Measurements from ENCODE around the gene DZANK1. TPM values are rescaled to one million over a fixed set of nuclear protein-coding genes. Genes with fewer than 3 reads are reported as not detected.
"Not testable (repeated sequence)": the region's sequence is repeated elsewhere in the genome, so short reads cannot be mapped to it uniquely, and the experiment has no call there.

Gene DZANK1
- 1.1 and 1.8 TPM in 2 replicates for total RNA-seq

DNA sequence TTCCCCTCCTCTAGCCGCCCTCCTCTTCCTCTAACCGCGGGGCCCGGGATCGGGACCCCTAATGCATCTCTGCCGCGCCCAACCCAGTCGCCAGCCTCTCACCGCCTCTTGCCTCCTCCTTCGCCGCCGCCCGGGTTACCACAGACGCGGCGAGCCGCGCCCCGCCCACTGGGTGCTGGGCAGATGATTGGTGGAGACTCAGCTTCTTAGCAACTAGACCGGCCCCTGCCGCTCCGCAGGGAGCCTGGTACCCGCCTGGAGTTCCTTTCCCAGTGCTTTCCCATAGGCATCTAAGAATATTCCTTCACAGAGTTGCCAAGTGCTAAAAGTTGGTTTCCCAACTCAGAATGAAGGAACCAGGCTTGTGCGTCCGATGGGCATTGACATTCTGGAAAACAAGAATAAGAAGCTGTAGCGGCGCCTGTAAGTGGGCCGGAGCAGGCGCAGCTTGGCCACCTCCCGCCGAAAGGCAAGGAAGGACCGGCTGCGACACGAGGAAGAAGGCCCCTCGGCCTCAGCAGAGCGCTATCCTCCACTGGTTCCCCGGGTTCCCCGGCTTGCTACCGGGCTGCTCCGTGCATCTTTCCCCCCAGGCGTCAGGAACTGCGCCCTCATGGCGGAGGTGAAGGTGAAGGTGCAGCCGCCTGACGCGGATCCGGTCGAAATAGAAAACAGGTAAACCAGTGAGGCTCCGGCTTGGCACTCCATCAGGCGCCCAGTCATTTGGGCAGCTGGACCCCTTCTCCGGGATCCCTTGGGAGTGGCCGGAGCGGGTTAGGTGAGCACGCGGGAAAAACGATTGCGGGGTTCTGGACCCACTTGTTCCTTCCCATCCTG, at the start of gene DZANK1, which contains the start of gene POLR3F:
DZANK1 (minus strand) TSS at position 137 of the 837 bp plus-strand sequence. CDS start 1,672 bp downstream, outside the sequence.
POLR3F (plus strand) TSS at position 497 of the 837 bp plus-strand sequence; CDS start at position 614, 117 bp downstream.
- Mint-ChIP-seq H3K27ac (peak within 1 kb of the TSS; percentile 92), H3K4me3 (peak within 1 kb of the TSS; percentile 99), H3K4me1 (ENCODE audit: low read depth) (peaks cover 31% of the 10 kb centered on the region), H3K9me3 (no peaks in the 10 kb centered on the region), H3K36me3 (ENCODE audit: low read depth) (peaks cover 8% of the 10 kb centered on the region), H3K27me3 (ENCODE audit: insufficient read depth) (no peaks in the 10 kb centered on the region)
- intact Hi-C loops (cut with micrococcal nuclease), result loop anchor here (1.0 kb wide), 10 partner anchors 30 to 785 kb away; partner anchors contain the start of genes KAT14, MGME1, PET117 and RBBP9
- peak; percentile 90 for DNase-seq (ENCODE audit: low spot score)

DNA sequence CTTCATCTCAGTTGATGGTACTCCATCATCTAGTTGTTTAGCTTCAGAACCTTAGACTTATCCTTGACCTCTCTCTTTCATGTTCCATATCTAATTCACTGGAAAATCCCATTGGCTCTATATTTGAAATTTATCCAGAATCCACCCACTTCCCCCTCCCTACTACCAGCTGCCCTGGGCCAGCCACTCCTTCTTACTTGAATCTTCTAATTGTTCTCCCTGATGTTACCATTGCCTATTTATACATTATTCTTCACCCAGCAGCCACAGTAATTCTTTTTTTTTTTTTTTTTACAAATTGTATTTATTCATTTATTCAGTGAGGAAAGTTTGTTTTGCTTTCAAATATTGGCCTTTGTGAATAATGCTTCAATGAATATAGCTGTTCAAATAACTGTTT, 49.1 kb upstream of the DZANK1 start:
- H3K4me1 Mint-ChIP-seq (ENCODE audit: low read depth), result peaks cover 14% of the 10 kb centered on the region
- intact Hi-C loops (cut with micrococcal nuclease), result no loop called here
- no peak overlapping the region for H3K27ac Mint-ChIP-seq
- H3K36me3 Mint-ChIP-seq (ENCODE audit: low read depth), result peaks cover 19% of the 10 kb centered on the region
- H3K9me3 Mint-ChIP-seq, result no peaks in the 10 kb centered on the region
- no peaks in the 10 kb centered on the region for H3K27me3 Mint-ChIP-seq (ENCODE audit: insufficient read depth)
- DNase-seq (ENCODE audit: low spot score), result no peak
- no peak overlapping the region for H3K4me3 Mint-ChIP-seq

DNA sequence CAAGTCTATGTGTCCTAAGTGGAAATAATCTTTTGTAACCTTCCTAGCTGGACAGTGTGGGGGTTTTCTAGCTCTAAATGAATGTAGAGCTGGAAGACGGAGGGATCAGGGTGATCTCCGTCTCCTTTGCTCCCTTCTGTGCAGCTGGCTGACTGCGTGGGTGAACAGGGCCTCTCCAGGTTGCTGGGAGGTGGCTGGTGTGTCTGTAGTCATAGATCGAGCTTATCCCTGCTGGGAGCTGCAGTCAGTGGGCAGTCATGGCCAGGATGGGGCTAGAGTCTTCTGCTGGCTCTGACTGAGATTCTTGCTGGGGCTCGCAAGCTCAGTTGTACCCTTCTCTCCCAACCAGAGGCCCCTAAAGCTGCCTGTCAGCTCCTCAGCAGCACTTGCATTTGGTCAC, 47.3 kb upstream of the DZANK1 start:
- Mint-ChIP-seq H3K36me3 (ENCODE audit: low read depth) (peaks cover 30% of the 10 kb centered on the region), H3K9me3 (no peaks in the 10 kb centered on the region), H3K4me1 (ENCODE audit: low read depth) (peaks cover 29% of the 10 kb centered on the region), H3K4me3 (no peak overlapping the region), H3K27ac (no peak overlapping the region), H3K27me3 (ENCODE audit: insufficient read depth) (no peaks in the 10 kb centered on the region)
- intact Hi-C loops (cut with micrococcal nuclease), result no loop called here
- no peak for DNase-seq (ENCODE audit: low spot score)

- no peak for DNase-seq (ENCODE audit: low spot score)
- Mint-ChIP-seq H3K27me3 (ENCODE audit: insufficient read depth) (no peaks in the 10 kb centered on the region), H3K36me3 (ENCODE audit: low read depth) (peaks cover 32% of the 10 kb centered on the region), H3K4me3 (no peak overlapping the region), H3K4me1 (ENCODE audit: low read depth) (peaks cover 36% of the 10 kb centered on the region), H3K9me3 (no peaks in the 10 kb centered on the region), H3K27ac (no peak overlapping the region)
- intact Hi-C loops (cut with micrococcal nuclease), result no loop called here
Observed at GRCh38 chr20:18513208-18513607, 46.4 kb upstream of the DZANK1 start.

DNA sequence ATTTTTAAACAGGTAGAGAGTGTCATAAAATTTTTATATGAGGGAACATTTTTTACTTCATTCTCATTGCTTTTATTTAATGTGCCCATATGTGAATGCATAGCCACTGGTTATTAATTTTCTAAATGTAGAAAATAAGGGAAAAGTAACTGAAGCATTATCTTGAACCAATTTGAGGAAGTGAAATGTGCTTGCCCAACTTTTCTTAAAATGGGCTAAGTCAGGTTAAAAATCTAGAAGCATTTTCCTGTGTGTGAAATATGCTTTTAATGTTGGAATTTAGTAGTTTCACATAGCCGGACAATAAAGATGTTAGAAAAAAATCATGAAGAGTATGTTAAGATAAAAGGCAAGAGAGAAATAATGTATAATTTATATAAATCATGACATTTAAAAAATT, 44.7 kb upstream of the DZANK1 start:
- peaks cover 44% of the 10 kb centered on the region for H3K4me1 Mint-ChIP-seq (ENCODE audit: low read depth)

DNA sequence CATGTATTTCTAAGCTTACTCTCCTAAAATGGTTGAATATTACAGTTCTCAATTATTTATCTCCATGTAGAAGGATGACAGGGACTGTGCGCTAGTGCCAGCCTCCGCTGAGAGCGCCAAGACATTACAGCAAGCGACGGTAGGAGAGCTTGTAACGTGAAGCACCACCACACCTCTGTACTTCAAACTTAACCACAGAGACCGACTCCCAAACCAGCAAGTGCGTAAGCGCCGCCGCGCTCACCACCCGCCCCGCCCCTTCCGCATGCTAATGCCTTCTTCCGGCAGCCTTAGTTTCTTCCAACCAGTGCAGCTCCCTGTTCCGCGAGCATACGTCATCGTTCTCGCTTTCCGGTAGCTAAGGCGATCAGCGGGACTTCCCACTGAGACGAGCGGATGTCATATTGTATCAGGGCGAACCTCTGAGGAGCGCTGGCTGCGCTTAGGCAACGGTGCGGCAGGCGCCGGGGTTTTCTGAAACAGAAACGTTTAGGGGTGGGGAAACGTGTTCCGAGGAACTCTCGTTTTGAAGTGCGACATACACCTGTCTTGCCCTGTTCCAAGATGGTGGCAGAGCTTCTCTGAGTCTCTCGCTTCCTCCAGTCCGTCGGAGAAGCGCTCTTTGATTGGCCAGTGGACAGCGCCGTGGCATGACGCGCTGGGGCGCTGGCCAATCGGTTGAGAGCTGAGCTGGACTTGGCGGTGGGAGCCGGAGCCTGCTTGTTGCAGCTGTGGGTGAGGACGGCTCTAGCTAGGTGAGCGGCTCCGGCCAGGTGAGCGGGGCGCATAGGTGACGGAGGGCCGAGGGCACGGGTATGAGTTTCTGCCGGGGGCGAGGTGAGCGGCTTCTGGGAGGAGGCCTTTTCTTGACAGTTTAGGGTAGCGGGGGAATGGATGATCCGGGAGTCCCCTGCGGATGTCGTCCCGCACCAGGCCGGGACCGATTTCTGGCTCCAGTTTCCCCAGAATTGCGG, 40.7 kb upstream of the DZANK1 start, which contains the start of gene SEC23B:
SEC23B (plus strand) TSS at position 723 of the 974 bp plus-strand sequence. CDS start 2,896 bp downstream, outside the sequence.
- Mint-ChIP-seq H3K27ac (peak within 1 kb of the TSS; percentile 100), H3K27me3 (ENCODE audit: insufficient read depth) (peaks cover 2% of the 10 kb centered on the region), H3K4me3 (peak within 1 kb of the TSS; percentile 99), H3K36me3 (ENCODE audit: low read depth) (peaks cover 23% of the 10 kb centered on the region), H3K9me3 (no peaks in the 10 kb centered on the region), H3K4me1 (ENCODE audit: low read depth) (peaks cover 44% of the 10 kb centered on the region)
- DNase-seq (ENCODE audit: low spot score), result peak; percentile 97
- intact Hi-C loops (cut with micrococcal nuclease), result loop anchor here (1.0 to 10.0 kb wide), 14 partner anchors 10 to 1933 kb away; partner anchors contain the start of genes CFAP61, CRNKL1, DZANK1 and KAT14

More for the DNA sequence above, 44.7 kb upstream of the DZANK1 start:
- H3K36me3 Mint-ChIP-seq (ENCODE audit: low read depth), result peaks cover 34% of the 10 kb centered on the region
- no peak for DNase-seq (ENCODE audit: low spot score)
- H3K27me3 Mint-ChIP-seq (ENCODE audit: insufficient read depth), result peaks cover 2% of the 10 kb centered on the region
- no peak overlapping the region for H3K4me3 Mint-ChIP-seq
- intact Hi-C loops (cut with micrococcal nuclease), result no loop called here
- H3K9me3 Mint-ChIP-seq, result no peaks in the 10 kb centered on the region
- H3K27ac Mint-ChIP-seq, result no peak overlapping the region

DNA sequence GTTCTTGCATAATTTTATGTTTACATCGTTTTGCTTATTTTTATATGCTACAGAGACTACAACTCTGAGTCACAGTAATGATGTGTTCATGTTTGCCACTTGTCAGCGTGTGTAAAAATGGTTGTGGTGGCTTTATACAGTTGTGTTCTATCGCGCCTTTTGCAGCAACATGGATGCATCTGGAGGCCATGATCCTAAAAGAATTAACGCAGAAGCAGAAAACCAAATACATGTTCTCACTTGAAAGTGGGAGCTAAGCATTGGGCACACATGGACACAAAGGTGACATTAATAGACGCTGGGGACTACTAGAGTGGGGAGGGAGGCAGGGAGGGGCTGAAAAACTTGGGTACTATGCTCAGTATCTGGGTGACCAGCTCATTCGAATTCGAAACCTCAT, 39.9 kb upstream of the DZANK1 start:
- peak; percentile 11 for DNase-seq (ENCODE audit: low spot score)
- intact Hi-C loops (cut with micrococcal nuclease), result loop anchor here (1.0 to 10.0 kb wide), 14 partner anchors 9 to 1932 kb away; partner anchors contain the start of genes CFAP61, CRNKL1, DZANK1 and KAT14
- H3K36me3 Mint-ChIP-seq (ENCODE audit: low read depth), result peaks cover 23% of the 10 kb centered on the region
- peak overlapping the region; percentile 99 for H3K4me3 Mint-ChIP-seq
- peaks cover 2% of the 10 kb centered on the region for H3K27me3 Mint-ChIP-seq (ENCODE audit: insufficient read depth)
- H3K4me1 Mint-ChIP-seq (ENCODE audit: low read depth), result peaks cover 50% of the 10 kb centered on the region
- H3K27ac Mint-ChIP-seq, result peak overlapping the region; percentile 100
- H3K9me3 Mint-ChIP-seq, result no peaks in the 10 kb centered on the region

DNA sequence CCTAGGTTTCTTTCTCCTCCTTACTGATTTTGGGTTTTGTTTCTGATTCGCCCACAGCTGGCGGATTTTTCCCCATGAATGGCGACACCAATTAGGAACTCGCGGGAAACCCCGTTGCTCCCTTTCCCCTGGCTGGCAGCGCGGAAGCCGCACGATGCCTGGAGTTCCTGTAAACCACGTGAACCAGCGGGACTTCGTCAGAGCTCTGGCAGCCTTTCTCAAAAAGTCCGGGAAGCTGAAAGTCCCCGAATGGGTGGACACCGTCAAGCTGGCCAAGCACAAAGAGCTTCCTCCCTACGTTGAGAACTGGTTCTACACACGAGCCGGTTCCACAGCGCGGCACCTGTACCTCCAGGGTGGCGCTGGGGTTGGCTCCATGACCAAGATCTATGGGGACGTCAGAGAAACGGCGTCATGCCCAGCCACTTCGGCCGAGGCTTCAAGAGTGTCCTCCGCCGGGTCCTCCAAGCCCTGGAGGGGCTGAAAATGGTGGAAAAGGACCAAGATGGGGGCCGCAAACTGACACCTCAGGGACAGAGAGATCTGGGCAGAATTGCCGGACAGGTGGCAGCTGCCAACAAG, 37.7 kb upstream of the DZANK1 start:
- H3K36me3 Mint-ChIP-seq (ENCODE audit: low read depth), result peaks cover 4% of the 10 kb centered on the region
- no peak overlapping the region for H3K27ac Mint-ChIP-seq
- peaks cover 2% of the 10 kb centered on the region for H3K27me3 Mint-ChIP-seq (ENCODE audit: insufficient read depth)
- intact Hi-C loops (cut with micrococcal nuclease), result loop anchor here (10.0 kb wide), 2 partner anchors 1000 to 1930 kb away; partner anchors contain the start of gene KIF16B
- H3K4me3 Mint-ChIP-seq, result no peak overlapping the region
- peaks cover 32% of the 10 kb centered on the region for H3K4me1 Mint-ChIP-seq (ENCODE audit: low read depth)
- no peak for DNase-seq (ENCODE audit: low spot score)
- no peaks in the 10 kb centered on the region for H3K9me3 Mint-ChIP-seq

DNA sequence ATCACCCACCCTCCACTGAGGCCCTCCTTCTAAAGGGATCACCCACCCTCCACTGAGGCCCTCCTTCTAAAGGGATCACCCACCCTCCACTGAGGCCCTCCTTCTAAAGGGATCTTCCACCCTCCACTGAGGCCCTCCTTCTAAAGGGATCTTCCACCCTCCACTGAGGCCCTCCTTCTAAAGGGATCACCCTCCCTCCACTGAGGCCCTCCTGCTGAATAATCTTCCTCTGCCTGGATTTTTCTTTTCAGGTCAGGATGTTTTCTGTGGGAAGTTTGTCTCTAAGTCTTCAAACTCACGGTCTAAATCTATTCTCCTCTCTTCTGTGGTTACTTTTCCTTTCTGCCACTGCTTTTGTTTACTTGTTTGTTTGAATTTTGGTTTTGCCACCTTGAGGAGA, 34.8 kb upstream of the DZANK1 start:
- not testable (repeated sequence) for H3K9me3 Mint-ChIP-seq; H3K27ac Mint-ChIP-seq; H3K36me3 Mint-ChIP-seq (ENCODE audit: low read depth); H3K4me3 Mint-ChIP-seq; H3K27me3 Mint-ChIP-seq (ENCODE audit: insufficient read depth); DNase-seq (ENCODE audit: low spot score)
- intact Hi-C loops (cut with micrococcal nuclease), result loop anchor here (10.0 kb wide), 2 partner anchors 997 to 1927 kb away; partner anchors contain the start of gene KIF16B
- peaks cover 15% of the 10 kb centered on the region for H3K4me1 Mint-ChIP-seq (ENCODE audit: low read depth)

- H3K27me3 Mint-ChIP-seq (ENCODE audit: insufficient read depth), result no peaks in the 10 kb centered on the region
- peaks cover 8% of the 10 kb centered on the region for H3K36me3 Mint-ChIP-seq (ENCODE audit: low read depth)
- H3K9me3 Mint-ChIP-seq, result no peaks in the 10 kb centered on the region
- peak overlapping the region; percentile 91 for H3K4me3 Mint-ChIP-seq
- H3K27ac Mint-ChIP-seq, result peak overlapping the region; percentile 64
- intact Hi-C loops (cut with micrococcal nuclease), result loop anchor here (1.0 to 2.0 kb wide), 6 partner anchors 10 to 209 kb away; partner anchors contain the start of genes DZANK1, POLR3F, SEC23B and SMIM26
- DNase-seq (ENCODE audit: low spot score), result no peak
- peaks cover 19% of the 10 kb centered on the region for H3K4me1 Mint-ChIP-seq (ENCODE audit: low read depth)
Observed at GRCh38 chr20:18497603-18498002, 30.8 kb upstream of the DZANK1 start.

DNA sequence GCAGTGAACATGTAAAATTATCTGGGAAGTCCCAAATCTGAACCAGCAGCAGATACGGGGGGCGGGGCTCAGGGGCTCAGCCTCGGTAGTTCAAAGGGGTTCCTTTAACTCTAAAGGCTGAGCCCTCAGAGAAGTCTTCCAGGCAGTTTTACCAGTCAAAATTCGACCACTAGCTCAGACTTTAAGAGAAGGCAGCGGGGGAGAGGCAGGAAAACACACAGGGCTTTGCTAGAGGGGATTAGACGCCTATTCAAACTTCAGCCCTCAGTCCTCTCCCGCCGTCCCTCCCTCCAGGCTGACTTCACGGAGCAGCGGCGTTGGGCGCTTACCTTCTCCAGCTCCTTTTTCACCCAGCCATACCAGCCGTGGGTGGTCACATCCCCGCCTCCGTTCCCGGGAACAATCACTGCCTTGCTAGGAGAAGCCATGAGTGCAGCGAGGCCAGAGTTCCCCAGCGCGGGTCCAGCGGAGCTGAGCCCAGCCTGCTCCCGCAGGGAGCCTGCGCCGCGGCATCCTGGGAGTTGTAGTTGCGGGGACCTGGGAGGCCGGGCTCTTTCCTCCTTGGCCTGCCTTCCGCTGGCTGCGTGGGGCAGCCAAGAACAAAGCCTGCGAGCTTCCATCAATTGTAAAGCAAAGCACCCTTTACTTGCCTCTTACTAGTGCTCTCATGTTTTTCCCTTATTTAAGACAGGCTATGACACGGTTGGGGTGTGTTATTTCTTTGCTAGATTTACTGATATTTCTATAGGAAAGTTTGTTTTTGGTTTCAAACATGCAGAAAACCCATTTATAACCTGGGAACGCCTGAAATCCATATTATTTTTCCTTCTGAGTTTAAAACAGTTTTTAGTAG, 30.1 kb upstream of the DZANK1 start, which contains the start of gene RBBP9:
RBBP9 (minus strand) TSS at position 486 of the 853 bp plus-strand sequence; CDS start at position 428, 58 bp downstream.
- DNase-seq (ENCODE audit: low spot score), result peak; percentile 70
- H3K27ac Mint-ChIP-seq, result peak within 1 kb of the TSS; percentile 64
- no peaks in the 10 kb centered on the region for H3K27me3 Mint-ChIP-seq (ENCODE audit: insufficient read depth)
- H3K36me3 Mint-ChIP-seq (ENCODE audit: low read depth), result peaks cover 8% of the 10 kb centered on the region
- H3K9me3 Mint-ChIP-seq, result no peaks in the 10 kb centered on the region
- intact Hi-C loops (cut with micrococcal nuclease), result loop anchor here (1.0 to 2.0 kb wide), 6 partner anchors 10 to 208 kb away; partner anchors contain the start of genes DZANK1, POLR3F, SEC23B and SMIM26
- peak within 1 kb of the TSS; percentile 91 for H3K4me3 Mint-ChIP-seq
- peaks cover 16% of the 10 kb centered on the region for H3K4me1 Mint-ChIP-seq (ENCODE audit: low read depth)

All from activated T-helper 1 cell treated with anti-CD3 and anti-CD28 coated beads, Interleukin-12 subunit alpha, Interleukin-12 subunit beta, Interleukin-2, Interleukin-4 antibody, amounts not matched to agents 30 ng/mL and 10 ng/mL and 1 ng/mL, durations not matched to agents 14 hours and 24 hours and 36 hours (primary cell).